PC-9 (cell line): ENCODE data around the gene GRAP2. TPM values are rescaled to one million over a fixed set of nuclear protein-coding genes. Genes with fewer than 3 reads are reported as not detected.

Source experiments
- BruUV-seq: library from RNA; stranded (reverse); fragments of 400-500 nt; replicated peaks from 2 replicates; lab custom pipeline; 2021; lab: Mats Ljungman, UMichigan
- CTCF ChIA-PET: fragments of 300-600 bp; sonication (Branson Sonifier 250); formaldehyde crosslinking; loops from one replicate; lab custom pipeline; 2022; ENCODE audit warnings: antibody characterized with exemption; lab: Charles Lee
- POLR2A ChIA-PET: fragments of 300-600 bp; sonication (Branson Sonifier 250); formaldehyde crosslinking; loops from one replicate; lab custom pipeline; 2022; ENCODE audit warnings: antibody characterized with exemption; ENCODE audit not compliant: unreplicated experiment; lab: Charles Lee
- DNase-seq, 2 experiments: peaks; one replicate each; pipeline versions ENCODE4 v3.0.0 to v3.0.0-alpha.2; 2015 to 2022; ENCODE audit warnings: mixed read lengths in 1 of 2
- H2AFZ ChIP-seq: fragments of 200-600 bp; sonication (generic); 2 replicates; pipeline ENCODE4 v1.8.1; 2017; ENCODE audit warnings: antibody characterized with exemption
- H3F3A ChIP-seq: fragments of 200-600 bp; sonication (generic); 2 replicates; pipeline ENCODE4 v1.8.1; 2017; ENCODE audit warnings: antibody characterized with exemption, mild to moderate bottlenecking, low read depth; ENCODE audit not compliant: insufficient read depth
- H3K27ac ChIP-seq: fragments of 200-600 bp; sonication (generic); 2 replicates; pipeline ENCODE4 v1.6.1; 2016; ENCODE audit warnings: mixed run types
- H3K27me3 ChIP-seq: fragments of 200-600 bp; sonication (generic); 2 replicates; pipeline ENCODE4 v1.6.1; 2016; ENCODE audit warnings: low read depth, mixed run types; ENCODE audit not compliant: insufficient read depth
- H3K36me3 ChIP-seq: fragments of 200-600 bp; sonication (generic); 2 replicates; pipeline ENCODE4 v1.6.1; 2016; ENCODE audit warnings: low read depth, mixed run types
- H3K4me1 ChIP-seq: fragments of 200-600 bp; sonication (generic); replicated peaks from 2 replicates; pipeline ENCODE4 v1.6.1; 2016; ENCODE audit warnings: mixed run types; ENCODE audit not compliant: insufficient read depth
- H3K4me2 ChIP-seq: fragments of 200-600 bp; sonication (generic); 2 replicates; pipeline ENCODE4 v1.6.1; 2017; ENCODE audit warnings: mixed run types
- H3K4me3 ChIP-seq: fragments of 200-600 bp; sonication (generic); 2 replicates; pipeline ENCODE4 v1.6.1; 2016; ENCODE audit warnings: mixed run types
- H3K79me2 ChIP-seq: fragments of 200-600 bp; sonication (generic); 2 replicates; pipeline ENCODE4 v1.6.1; 2017; ENCODE audit warnings: low read depth, mixed run types
- H3K9me2 ChIP-seq: fragments of 200-600 bp; sonication (generic); 2 replicates; pipeline ENCODE4 v1.8.1; 2017; ENCODE audit warnings: mild to moderate bottlenecking; ENCODE audit not compliant: insufficient read depth
- H3K9me3 ChIP-seq: fragments of 200-600 bp; sonication (generic); 2 replicates; pipeline ENCODE4 v1.8.1; 2016; ENCODE audit warnings: low read depth; ENCODE audit not compliant: insufficient read depth
- H4K20me1 ChIP-seq: fragments of 200-600 bp; sonication (generic); 2 replicates; pipeline ENCODE4 v1.8.1; 2017; ENCODE audit not compliant: insufficient read depth
- EZH2 ChIP-seq: fragments of 200-600 bp; sonication (generic); IDR thresholded peaks from 2 replicates; pipeline ENCODE4 v1.8.0; 2017; ENCODE audit warnings: antibody characterized with exemption, low read depth
- intact Hi-C: fragments of 100-400 bp; cut with micrococcal nuclease; formaldehyde crosslinking; loops from one replicate; pipeline ENCODE4 v1.10.0; 2022; ENCODE audit not compliant: unreplicated experiment
- total RNA-seq: library from RNA; stranded (reverse); gene quantifications from 2 replicates; pipeline ENCODE4 v1.2.3, GENCODE V29; 2021
- TF ChIP-seq, protein P1 (sequence below): fragments of 200-600 bp; sonication (generic); conservative IDR thresholded peaks from 2 replicates; pipeline ENCODE4 v1.6.1; 2017; ENCODE audit warnings: mixed run types, antibody characterized with exemption, mild to moderate bottlenecking, moderate library complexity

Gene GRAP2
- total RNA-seq, 1 experiment from 2014 or later: not detected

DNA sequence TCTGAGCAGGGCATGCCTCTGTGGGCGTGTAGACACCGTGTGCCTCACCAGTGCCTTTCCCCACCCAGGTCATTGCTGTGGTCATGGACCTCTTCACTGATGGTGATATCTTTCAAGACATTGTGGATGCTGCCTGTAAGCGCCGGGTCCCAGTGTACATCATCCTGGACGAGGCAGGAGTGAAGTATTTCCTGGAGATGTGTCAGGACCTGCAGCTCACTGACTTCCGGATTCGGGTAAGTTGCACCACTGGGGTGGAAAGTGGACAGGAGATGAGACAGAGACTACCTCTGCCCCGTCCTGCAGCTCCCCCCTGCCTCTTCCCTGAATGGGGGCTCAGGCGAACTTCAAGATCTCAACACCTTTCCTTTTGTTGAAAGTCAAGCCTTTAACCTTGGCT lies 118.2 kb downstream of the GRAP2 start:
- Histone ChIP-seq H3K4me3 (no peak overlapping the region), H3K9me2 (no peaks in the 10 kb centered on the region), H3K9me3 (no peaks in the 10 kb centered on the region), H3K4me1 (no peaks in the 10 kb centered on the region), H3K36me3 (no peaks in the 10 kb centered on the region), H3K79me2 (no peaks in the 10 kb centered on the region), H2AFZ (no peak overlapping the region), H4K20me1 (peaks cover 5% of the 10 kb centered on the region), H3K27me3 (no peaks in the 10 kb centered on the region), H3K27ac (no peak overlapping the region), H3K4me2 (no peak overlapping the region), H3F3A (no peaks in the 10 kb centered on the region)
- no peak for TF ChIP-seq EZH2
- TF ChIP-seq, protein P1, sequence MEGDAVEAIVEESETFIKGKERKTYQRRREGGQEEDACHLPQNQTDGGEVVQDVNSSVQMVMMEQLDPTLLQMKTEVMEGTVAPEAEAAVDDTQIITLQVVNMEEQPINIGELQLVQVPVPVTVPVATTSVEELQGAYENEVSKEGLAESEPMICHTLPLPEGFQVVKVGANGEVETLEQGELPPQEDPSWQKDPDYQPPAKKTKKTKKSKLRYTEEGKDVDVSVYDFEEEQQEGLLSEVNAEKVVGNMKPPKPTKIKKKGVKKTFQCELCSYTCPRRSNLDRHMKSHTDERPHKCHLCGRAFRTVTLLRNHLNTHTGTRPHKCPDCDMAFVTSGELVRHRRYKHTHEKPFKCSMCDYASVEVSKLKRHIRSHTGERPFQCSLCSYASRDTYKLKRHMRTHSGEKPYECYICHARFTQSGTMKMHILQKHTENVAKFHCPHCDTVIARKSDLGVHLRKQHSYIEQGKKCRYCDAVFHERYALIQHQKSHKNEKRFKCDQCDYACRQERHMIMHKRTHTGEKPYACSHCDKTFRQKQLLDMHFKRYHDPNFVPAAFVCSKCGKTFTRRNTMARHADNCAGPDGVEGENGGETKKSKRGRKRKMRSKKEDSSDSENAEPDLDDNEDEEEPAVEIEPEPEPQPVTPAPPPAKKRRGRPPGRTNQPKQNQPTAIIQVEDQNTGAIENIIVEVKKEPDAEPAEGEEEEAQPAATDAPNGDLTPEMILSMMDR: no peak
- ChIA-PET CTCF (no interaction called here), POLR2A (no interaction called here)
- no TSS peak for BruUV-seq
- intact Hi-C loops: no loop called here
- DNase-seq: no peak

DNA sequence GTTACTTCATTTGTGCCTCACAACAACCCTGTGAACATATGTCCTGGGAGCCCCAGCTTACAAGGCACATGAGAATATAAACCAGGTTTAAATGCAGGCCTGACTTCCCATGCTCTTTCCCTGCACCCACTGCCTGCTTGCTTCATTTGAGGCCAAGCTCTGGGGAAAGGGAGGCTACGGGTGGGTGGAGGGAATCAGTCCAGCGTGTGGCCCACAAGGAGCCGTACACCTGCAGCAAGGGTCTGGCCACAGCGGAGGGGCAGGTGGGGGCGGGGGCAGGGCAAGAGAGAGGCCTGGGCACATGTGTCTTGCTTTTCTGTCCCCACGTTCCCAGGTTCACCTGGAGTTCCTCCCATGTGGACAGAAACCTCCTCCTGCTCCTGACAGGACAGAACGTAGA lies 120.1 kb downstream of the GRAP2 start:
- intact Hi-C loops: loop anchor here (10.0 kb wide), 1 partner anchor 326 kb away; no protein-coding TSS in a partner anchor
- H3K79me2 ChIP-seq: no peaks in the 10 kb centered on the region

DNA sequence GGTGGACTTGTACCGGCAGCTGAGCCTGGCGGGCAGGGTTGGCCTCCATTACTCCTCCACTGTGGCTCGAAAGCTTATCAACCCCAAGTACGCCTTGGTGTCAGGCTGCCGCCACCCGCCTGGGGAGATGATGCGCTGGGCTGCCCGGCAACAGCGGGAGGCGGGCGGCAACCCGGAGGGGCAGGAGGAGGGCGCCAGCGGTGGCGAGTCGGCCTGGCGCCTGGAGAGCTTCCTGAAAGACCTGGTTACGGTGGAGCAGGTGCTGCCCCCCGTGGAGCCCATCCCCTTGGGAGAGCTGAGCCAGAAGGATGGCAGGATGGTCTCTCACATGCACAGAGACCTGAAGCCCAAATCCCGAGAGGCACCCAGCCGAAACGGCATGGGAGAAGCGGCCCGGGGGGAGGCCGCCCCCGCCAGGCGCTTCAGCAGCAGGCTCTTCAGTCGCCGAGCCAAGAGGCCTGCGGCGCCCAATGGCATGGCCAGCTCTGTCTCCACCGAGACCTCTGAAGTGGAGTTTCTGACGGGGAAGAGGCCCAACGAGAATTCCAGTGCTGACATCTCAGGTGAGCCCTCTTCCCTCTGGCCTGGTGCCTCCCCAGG lies 120.6 kb downstream of the GRAP2 start:
- Histone ChIP-seq H3K4me2 (no peak overlapping the region), H4K20me1 (no peaks in the 10 kb centered on the region), H3K9me3 (no peaks in the 10 kb centered on the region), H3K36me3 (no peaks in the 10 kb centered on the region), H3F3A (no peaks in the 10 kb centered on the region), H3K9me2 (no peaks in the 10 kb centered on the region), H2AFZ (no peak overlapping the region), H3K79me2 (no peaks in the 10 kb centered on the region), H3K4me1 (no peaks in the 10 kb centered on the region), H3K4me3 (no peak overlapping the region), H3K27me3 (no peaks in the 10 kb centered on the region), H3K27ac (no peak overlapping the region)
- CTCF ChIA-PET: no interaction called here
- POLR2A ChIA-PET: no interaction called here
- no TSS peak for BruUV-seq
- intact Hi-C loops: loop anchor here (10.0 kb wide), 1 partner anchor 327 kb away; no protein-coding TSS in a partner anchor
- no peak for DNase-seq
- TF ChIP-seq, protein P1: no peak
- no peak for TF ChIP-seq EZH2

More for the DNA sequence above, 120.1 kb downstream of the GRAP2 start:
- Histone ChIP-seq H3K9me2 (no peaks in the 10 kb centered on the region), H3K4me1 (no peaks in the 10 kb centered on the region), H3K9me3 (no peaks in the 10 kb centered on the region), H2AFZ (no peak overlapping the region), H3K4me3 (no peak overlapping the region), H3K27ac (no peak overlapping the region), H3K4me2 (no peak overlapping the region), H3F3A (no peaks in the 10 kb centered on the region), H4K20me1 (no peaks in the 10 kb centered on the region; the same call in 1 of the 2 replicates), H3K36me3 (no peaks in the 10 kb centered on the region), H3K27me3 (no peaks in the 10 kb centered on the region)
- ChIA-PET POLR2A (no interaction called here), CTCF (interaction anchor here (0.6 kb wide), 1 partner anchor 479 kb away, joined by 5 read pairs; no protein-coding TSS in a partner anchor)
- no peak for TF ChIP-seq EZH2
- TF ChIP-seq, protein P1: no peak
- DNase-seq: no peak
- BruUV-seq: no TSS peak
